DOHH2 (cell line): ENCODE results near the gene ANGPTL7.

Source experiments
- H3F3A ChIP-seq: fragments of 200-600 bp; sonication (generic), shearing (Covaris generic); 2 replicates; pipeline ENCODE4 v1.6.0; 2016; ENCODE audit warnings: antibody characterized with exemption, mild to moderate bottlenecking; ENCODE audit not compliant: control insufficient read depth, insufficient read depth
- H3K27ac ChIP-seq: fragments of 200-600 bp; sonication (generic); 2 replicates; pipeline ENCODE4 v1.5.1; 2014; ENCODE audit warnings: low read depth, mild to moderate bottlenecking, low read length, moderate library complexity
- H3K27me3 ChIP-seq: fragments of 200-600 bp; sonication (generic); 2 replicates; pipeline ENCODE4 v1.6.1; 2014; ENCODE audit warnings: mild to moderate bottlenecking, low read length, mixed read lengths; ENCODE audit not compliant: control insufficient read depth
- H3K36me3 ChIP-seq: fragments of 200-600 bp; sonication (generic); 2 replicates; pipeline ENCODE4 v1.6.1; 2014; ENCODE audit warnings: mild to moderate bottlenecking, low read length, moderate library complexity, mixed read lengths; ENCODE audit not compliant: control insufficient read depth
- H3K4me1 ChIP-seq: fragments of 200-600 bp; sonication (generic); 2 replicates; pipeline ENCODE4 v1.6.1; 2014; ENCODE audit warnings: mild to moderate bottlenecking, low read length, mixed read lengths; ENCODE audit not compliant: control insufficient read depth
- H3K4me2 ChIP-seq: fragments of 200-600 bp; sonication (generic); 2 replicates; pipeline ENCODE4 v1.6.0; 2014; ENCODE audit warnings: mild to moderate bottlenecking, low read length, moderate library complexity
- H3K4me3 ChIP-seq: fragments of 200-600 bp; sonication (generic); 2 replicates; pipeline ENCODE4 v1.5.1; 2014; ENCODE audit warnings: mild to moderate bottlenecking, low read length, mixed read lengths
- H3K79me2 ChIP-seq: fragments of 200-600 bp; sonication (generic); 2 replicates; pipeline ENCODE4 v1.6.1; 2014; ENCODE audit warnings: mild to moderate bottlenecking, low read length, mixed read lengths; ENCODE audit not compliant: control insufficient read depth
- H3K9me2 ChIP-seq: fragments of 200-600 bp; sonication (generic); replicated peaks from 2 replicates; pipeline ENCODE4 v1.6.1; 2014; ENCODE audit warnings: mild to moderate bottlenecking, low read length, mixed read lengths; ENCODE audit not compliant: control insufficient read depth
- H3K9me3 ChIP-seq: fragments of 200-600 bp; sonication (generic); 2 replicates; pipeline ENCODE4 v1.6.1; 2014; ENCODE audit warnings: antibody characterized with exemption, low read length, mixed read lengths; ENCODE audit not compliant: control insufficient read depth, insufficient read depth
- H4K20me1 ChIP-seq: fragments of 200-600 bp; sonication (generic); 2 replicates; pipeline ENCODE4 v1.6.0; 2014; ENCODE audit warnings: low read depth, mild to moderate bottlenecking, antibody characterized with exemption, low read length, moderate library complexity; ENCODE audit not compliant: control insufficient read depth, insufficient read depth
- CTCF ChIP-seq: fragments of 200-600 bp; sonication (generic); IDR thresholded peaks from one replicate; pipeline ENCODE4 v1.5.1; 2014; ENCODE audit warnings: antibody characterized with exemption, mild to moderate bottlenecking, low read depth, low read length; ENCODE audit not compliant: poor library complexity, severe bottlenecking
- EZH2phosphoT487 ChIP-seq: fragments of 200-600 bp; sonication (generic); IDR thresholded peaks from 2 replicates; pipeline ENCODE4 v1.6.1; 2017; ENCODE audit warnings: borderline replicate concordance, mild to moderate bottlenecking, antibody characterized with exemption, low read length, moderate library complexity, mixed read lengths

ANGPTL7 gene

GRCh38 chr1:11143907-11144306, 45.2 kb upstream of the ANGPTL7 start:
- Histone ChIP-seq H4K20me1 (no peaks in the 10 kb centered on the region), H3K9me3 (no peaks in the 10 kb centered on the region), H3K9me2 (no peaks in the 10 kb centered on the region), H3K4me3 (no peak overlapping the region), H3K27ac (no peak overlapping the region), H3K4me2 (no peak overlapping the region), H3K36me3 (peaks cover 65% of the 10 kb centered on the region), H3K4me1 (no peaks in the 10 kb centered on the region), H3K27me3 (no peaks in the 10 kb centered on the region), H3F3A (no peaks in the 10 kb centered on the region), H3K79me2 (no peaks in the 10 kb centered on the region)
- no peak for TF ChIP-seq CTCF
- TF ChIP-seq EZH2phosphoT487, result no peak

- TF ChIP-seq CTCF, result no peak
- TF ChIP-seq EZH2phosphoT487, result no peak
- no peaks in the 10 kb centered on the region for H3F3A ChIP-seq
- peaks cover 67% of the 10 kb centered on the region for H3K36me3 ChIP-seq
- no peak overlapping the region for H3K4me2 ChIP-seq
- no peaks in the 10 kb centered on the region for H4K20me1 ChIP-seq
- no peak overlapping the region for H3K4me3 ChIP-seq
- H3K4me1 ChIP-seq, result no peaks in the 10 kb centered on the region
- H3K9me3 ChIP-seq, result no peaks in the 10 kb centered on the region
- H3K9me2 ChIP-seq, result no peaks in the 10 kb centered on the region
- no peaks in the 10 kb centered on the region for H3K79me2 ChIP-seq
- H3K27me3 ChIP-seq, result no peaks in the 10 kb centered on the region
- H3K27ac ChIP-seq, result no peak overlapping the region
Observed at GRCh38 chr1:11144570-11145256, 44.4 kb upstream of the ANGPTL7 start.

- TF ChIP-seq EZH2phosphoT487 (no peak), CTCF (no peak)
- no peaks in the 10 kb centered on the region for H3K27me3 ChIP-seq
- no peaks in the 10 kb centered on the region for H3K9me2 ChIP-seq
- peaks cover 68% of the 10 kb centered on the region for H3K36me3 ChIP-seq
- H3K9me3 ChIP-seq, result no peaks in the 10 kb centered on the region
- H3K27ac ChIP-seq, result no peak overlapping the region
- H3K4me1 ChIP-seq, result no peaks in the 10 kb centered on the region
- H4K20me1 ChIP-seq, result no peaks in the 10 kb centered on the region
- no peaks in the 10 kb centered on the region for H3K79me2 ChIP-seq
- no peak overlapping the region for H3K4me3 ChIP-seq
- H3F3A ChIP-seq, result no peaks in the 10 kb centered on the region
- no peak overlapping the region for H3K4me2 ChIP-seq
Observed at GRCh38 chr1:11145741-11146140, 43.4 kb upstream of the ANGPTL7 start.
